Urinary bladder (tissue), 4 donors: Measurements from ENCODE around the gene FAM78A. TPM values are rescaled to one million over a fixed set of nuclear protein-coding genes. Genes with fewer than 3 reads are reported as not detected.
"Not testable (repeated sequence)": the region's sequence is repeated elsewhere in the genome, so short reads cannot be mapped to it uniquely, and the experiment has no call there.

Experiments
- DNase-seq: peaks from one replicate; pipeline ENCODE4 v3.0.0-alpha.2; 2015; ENCODE audit errors: extremely low spot score
- H3K27ac ChIP-seq: one replicate; pipeline ENCODE4 v1.5.1; 2013; ENCODE audit warnings: low read depth, mild to moderate bottlenecking, moderate library complexity
- H3K36me3 ChIP-seq: one replicate; pipeline ENCODE4 v1.6.1; 2013; ENCODE audit warnings: mild to moderate bottlenecking, moderate library complexity; ENCODE audit not compliant: insufficient read depth
- H3K4me1 ChIP-seq: one replicate; pipeline ENCODE4 v1.6.1; 2013; ENCODE audit warnings: mild to moderate bottlenecking, moderate library complexity; ENCODE audit not compliant: insufficient read depth
- H3K4me3 ChIP-seq: one replicate; pipeline ENCODE4 v1.5.1; 2013; ENCODE audit warnings: low read depth, low read length
- WGBS: extraction: QIAGEN DNeasy Blood & Tissue Kit; methylation state at CpG from one replicate; pipeline ENCODE4 v1.1.7; 2013; 5-methylcytosine and 5-hydroxymethylcytosine counted together
- polyA plus RNA-seq: library from polyadenylated mRNA; stranded (reverse); fragments of 200-250 nt; gene quantifications from one replicate; pipeline ENCODE4 v1.2.3, GENCODE V29; 2013
- total RNA-seq: library from RNA; depleted of rRNA; stranded (reverse); fragments of >200 nt; gene quantifications from one replicate; pipeline ENCODE4 v1.2.3, GENCODE V29; 2014
- donor health status: healthy with polysubstance abuse.
- donor health status: healthy.

Gene FAM78A
- total and polyA plus RNA-seq, 2 donors: 1.9 to 3.1 TPM

GRCh38 chr9:131273146-131273855 is 3.0 kb downstream of the FAM78A start:
- WGBS: 81% methylated on average over 22 of the region's 22 CpGs
- Histone ChIP-seq H3K4me3 (peak overlapping the region; percentile 74), H3K27ac (peak overlapping the region; percentile 47), H3K36me3 (no peaks in the 10 kb centered on the region), H3K4me1 (no peaks in the 10 kb centered on the region)
- DNase-seq: no peak

GRCh38 chr9:131272212-131272611 is 4.1 kb downstream of the FAM78A start:
- DNase-seq: no peak
- no peaks in the 10 kb centered on the region for H3K4me1 ChIP-seq
- H3K4me3 ChIP-seq: no peak overlapping the region
- H3K36me3 ChIP-seq: no peaks in the 10 kb centered on the region
- 91% methylated on average over 3 of the region's 3 CpGs for WGBS
- no peak overlapping the region for H3K27ac ChIP-seq

GRCh38 chr9:131271506-131271931 is 4.8 kb downstream of the FAM78A start:
- H3K36me3 ChIP-seq: no peaks in the 10 kb centered on the region
- H3K4me3 ChIP-seq: no peak overlapping the region
- DNase-seq: no peak
- 84% methylated on average over 6 of the region's 6 CpGs for WGBS
- H3K27ac ChIP-seq: peak overlapping the region; percentile 11
- H3K4me1 ChIP-seq: no peaks in the 10 kb centered on the region

- H3K4me3 ChIP-seq, H3K36me3 ChIP-seq, H3K4me1 ChIP-seq, DNase-seq: not testable (repeated sequence)
- WGBS: 92% methylated on average over 1 of the region's 1 CpG
- peak overlapping the region; percentile 11 for H3K27ac ChIP-seq
These were observed 5.4 kb downstream of the FAM78A start for GRCh38 chr9:131271016-131271273.

GRCh38 chr9:131270171-131271015 is 5.9 kb downstream of the FAM78A start:
- H3K4me3 ChIP-seq: peak overlapping the region; percentile 4
- WGBS: 68% methylated on average over 20 of the region's 20 CpGs
- H3K4me1 ChIP-seq: no peaks in the 10 kb centered on the region
- H3K36me3 ChIP-seq: no peaks in the 10 kb centered on the region
- no peak overlapping the region for H3K27ac ChIP-seq
- no peak for DNase-seq

GRCh38 chr9:131266266-131267229 is 9.8 kb downstream of the FAM78A start:
- WGBS: 65% methylated on average over 26 of the region's 26 CpGs
- Histone ChIP-seq H3K27ac (no peak overlapping the region), H3K36me3 (no peaks in the 10 kb centered on the region), H3K4me1 (no peaks in the 10 kb centered on the region), H3K4me3 (no peak overlapping the region)
- DNase-seq: no peak

- WGBS: 84% methylated on average over 11 of the region's 11 CpGs
- H3K4me3 ChIP-seq: no peak overlapping the region
- H3K4me1 ChIP-seq: no peaks in the 10 kb centered on the region
- no peak overlapping the region for H3K27ac ChIP-seq
- H3K36me3 ChIP-seq: no peaks in the 10 kb centered on the region
- DNase-seq: no peak
These were observed 12.1 kb downstream of the FAM78A start for GRCh38 chr9:131264231-131264630.

DNA sequence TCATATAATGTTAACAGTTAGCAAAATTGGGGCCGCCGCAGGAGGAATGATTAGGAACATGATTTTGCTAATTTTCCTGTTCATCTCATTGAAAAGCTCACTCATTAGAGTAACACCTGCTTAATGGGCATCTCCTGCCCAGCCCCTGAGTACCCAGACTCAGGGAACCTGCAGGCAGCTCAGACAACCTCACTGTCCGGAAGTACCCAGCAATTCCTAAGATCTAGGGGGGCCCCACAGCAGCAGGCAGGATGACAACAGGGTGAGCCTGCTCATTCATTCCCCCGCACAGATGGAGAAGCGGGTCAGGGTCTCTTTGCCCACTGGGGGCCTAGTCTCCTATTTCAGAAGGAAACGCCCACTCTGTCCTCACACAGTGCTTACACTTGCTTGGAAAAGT is 12.6 kb downstream of the FAM78A start:
- Histone ChIP-seq H3K27ac (no peak overlapping the region), H3K4me3 (no peak overlapping the region), H3K4me1 (no peaks in the 10 kb centered on the region), H3K36me3 (no peaks in the 10 kb centered on the region)
- WGBS: 93% methylated on average over 6 of the region's 6 CpGs
- no peak for DNase-seq

- H3K4me3 ChIP-seq, H3K36me3 ChIP-seq, DNase-seq, H3K27ac ChIP-seq, H3K4me1 ChIP-seq: not testable (repeated sequence)
- WGBS: 94% methylated on average over 5 of the region's 5 CpGs
These were observed 13.3 kb downstream of the FAM78A start for GRCh38 chr9:131263033-131263343.

DNA sequence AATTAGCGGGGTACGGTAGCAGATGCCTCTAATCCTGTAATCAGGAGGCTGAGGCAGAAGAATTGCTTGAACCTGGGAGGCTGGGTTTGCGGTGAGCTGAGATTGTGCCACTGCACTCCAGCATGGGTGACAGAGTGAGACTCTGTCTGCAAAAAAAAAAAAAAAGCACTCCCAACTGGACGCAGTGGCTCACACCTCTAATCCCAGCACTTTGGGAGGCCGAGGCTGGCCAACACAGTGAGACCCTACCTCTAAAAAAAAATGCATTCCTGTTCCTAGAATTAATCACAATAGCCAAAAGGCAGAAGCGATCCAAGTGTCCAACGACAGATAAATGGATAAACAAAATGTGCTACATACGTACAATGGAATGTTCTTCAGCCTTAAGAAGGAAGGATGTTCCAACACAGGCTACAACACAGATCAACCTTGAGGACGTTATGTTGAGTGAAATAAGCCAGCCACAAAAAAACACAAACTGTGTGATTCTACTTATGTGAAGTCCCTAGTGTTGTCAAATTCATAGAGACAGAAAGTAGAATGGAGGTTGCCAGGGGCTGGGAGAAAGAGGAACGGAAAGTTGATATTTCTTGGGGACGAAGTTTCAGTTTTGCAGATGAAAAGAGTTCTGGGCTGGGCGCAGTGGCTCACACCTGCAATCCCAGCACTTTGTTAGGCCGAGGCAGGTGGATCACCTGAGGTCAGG is 13.8 kb downstream of the FAM78A start:
- 70% methylated on average over 13 of the region's 13 CpGs for WGBS
- H3K27ac ChIP-seq: no peak overlapping the region
- H3K36me3 ChIP-seq: no peaks in the 10 kb centered on the region
- DNase-seq: no peak
- H3K4me3 ChIP-seq: no peak overlapping the region
- H3K4me1 ChIP-seq: no peaks in the 10 kb centered on the region

DNA sequence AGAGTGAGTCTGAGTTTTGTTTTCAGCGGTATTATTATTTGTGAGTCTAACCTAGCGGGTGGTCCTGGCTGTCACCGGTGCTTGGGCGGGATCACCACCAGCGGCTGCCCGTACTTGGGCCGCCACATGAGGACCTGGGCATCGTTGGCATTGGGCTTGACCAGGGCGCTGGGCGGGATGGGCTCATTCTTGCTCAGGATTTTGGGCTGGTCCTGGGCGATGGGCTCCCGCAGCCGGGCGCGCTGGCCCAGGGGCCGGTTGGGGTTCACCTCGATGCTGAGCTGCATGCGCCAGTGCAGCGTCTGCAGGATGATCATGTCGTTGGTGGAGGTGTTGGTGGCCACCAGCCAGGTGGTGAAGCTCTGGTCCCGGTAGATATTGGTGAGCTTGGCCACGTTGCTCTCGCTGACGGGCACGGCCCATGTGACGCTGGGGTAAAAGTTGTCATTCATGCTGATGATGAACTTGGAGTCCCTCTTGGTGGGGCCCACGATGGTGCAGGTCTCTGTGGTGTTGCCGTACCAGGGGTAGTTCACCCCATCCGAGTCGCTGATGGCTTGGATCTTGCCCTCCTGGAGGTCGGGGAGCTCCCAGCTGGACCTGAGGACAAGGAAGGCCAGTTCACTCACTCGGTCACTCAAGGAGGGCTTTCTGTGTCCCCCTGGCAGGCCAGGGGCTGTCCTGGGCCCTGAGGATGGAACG is 15.4 kb downstream of the FAM78A start:
- 96% methylated on average over 33 of the region's 33 CpGs for WGBS

DNA sequence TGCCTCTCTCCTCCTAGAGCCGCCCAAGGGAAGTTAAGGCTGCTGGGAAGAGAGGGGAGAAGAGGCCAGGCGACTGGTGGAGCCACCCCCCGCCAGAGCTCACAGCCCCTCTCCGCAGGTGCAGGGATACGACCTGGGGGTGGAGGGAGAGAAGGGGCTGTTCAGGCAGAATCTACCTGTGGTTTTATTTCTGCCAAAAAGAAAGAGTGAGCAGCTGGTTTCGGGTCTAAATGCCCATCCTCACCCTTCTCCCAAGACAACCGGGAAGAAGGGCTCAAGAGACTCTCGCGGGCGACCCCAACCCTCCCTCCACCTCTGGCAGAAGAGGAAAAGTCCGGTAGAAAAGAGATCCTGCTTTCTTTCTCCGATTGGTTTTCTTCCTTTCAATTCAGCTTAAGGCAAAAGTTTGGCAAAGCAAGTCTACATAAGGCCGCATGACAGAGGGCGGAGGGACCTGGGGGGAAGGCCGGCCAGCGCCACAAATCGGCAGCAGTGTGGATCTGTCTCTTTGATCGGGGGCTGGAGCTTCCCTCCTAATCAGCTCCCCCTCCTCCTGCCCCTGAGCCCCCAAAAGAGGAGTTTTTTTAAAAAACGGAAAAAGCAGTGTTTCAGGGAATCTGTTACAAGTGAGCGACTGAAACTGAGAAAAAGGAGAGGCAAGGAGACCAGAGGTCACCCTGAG is 16.3 kb downstream of the FAM78A start:
- no peaks in the 10 kb centered on the region for H3K4me1 ChIP-seq
- DNase-seq: no peak
- no peak overlapping the region for H3K4me3 ChIP-seq
- H3K36me3 ChIP-seq: no peaks in the 10 kb centered on the region
- 87% methylated on average over 20 of the region's 20 CpGs for WGBS
- no peak overlapping the region for H3K27ac ChIP-seq

More for the DNA sequence above, 15.4 kb downstream of the FAM78A start:
- no peak for DNase-seq
- Histone ChIP-seq H3K4me3 (no peak overlapping the region), H3K27ac (no peak overlapping the region), H3K4me1 (no peaks in the 10 kb centered on the region), H3K36me3 (no peaks in the 10 kb centered on the region)
